RWPE1 (cell line): Measurements from ENCODE around the gene MUC16.

Experiments used
- CTCF ChIA-PET: fragments of 350-600 bp; sonication (Branson Sonifier 250); formaldehyde crosslinking; extraction: SDS; loops from one replicate; lab custom pipeline; 2021; lab: Yijun Ruan, JAX
- POLR2A ChIA-PET: fragments of 400-600 bp; formaldehyde crosslinking; extraction: SDS; loops from one replicate; lab custom pipeline; 2020; ENCODE audit warnings: antibody characterized with exemption; ENCODE audit not compliant: low non-redundant PET; lab: Yijun Ruan, JAX
- DNase-seq: peaks from one replicate; pipeline ENCODE4 v3.0.0; 2012; ENCODE audit warnings: low spot score
- H3K27ac ChIP-seq: fragments of 450-650 bp; 2 replicates; pipeline ENCODE4 v1.5.1; 2017
- CTCF ChIP-seq: fragments of 450-650 bp; conservative IDR thresholded peaks from 2 replicates; pipeline ENCODE4 v1.5.1; 2017; ENCODE audit warnings: low read depth, mild to moderate bottlenecking

The MUC16 gene

GRCh38 chr19:9010693-9011092 is 484 bp upstream of the MUC16 start:
- DNase-seq, result no peak
- POLR2A ChIA-PET, result no interaction called here
- CTCF ChIA-PET, result interaction anchor here (1.1 kb wide), 1 partner anchor 42 kb away, joined by 3 read pairs; no protein-coding TSS in a partner anchor
- TF ChIP-seq CTCF, result no peak
- H3K27ac ChIP-seq, result no peak overlapping the region

GRCh38 chr19:9009431-9009830 is 778 bp downstream of the MUC16 start:
- POLR2A ChIA-PET, result no interaction called here
- no peak for DNase-seq
- H3K27ac ChIP-seq, result no peak overlapping the region
- no peak for TF ChIP-seq CTCF
- CTCF ChIA-PET, result interaction anchor here (0.6 to 1.1 kb wide), 2 partner anchors 42 to 43 kb away, joined by 3 read pairs; no protein-coding TSS in a partner anchor

GRCh38 chr19:9008667-9009066 is 1.5 kb downstream of the MUC16 start:
- no peak for TF ChIP-seq CTCF
- H3K27ac ChIP-seq, result no peak overlapping the region
- CTCF ChIA-PET, result no interaction called here
- DNase-seq, result no peak
- POLR2A ChIA-PET, result no interaction called here

- no peak for DNase-seq
- ChIA-PET CTCF (no interaction called here), POLR2A (no interaction called here)
- no peak for TF ChIP-seq CTCF
- no peak overlapping the region for H3K27ac ChIP-seq
Observed at GRCh38 chr19:9000933-9001332, 9.3 kb downstream of the MUC16 start.

GRCh38 chr19:8988204-8988603 is 22.0 kb downstream of the MUC16 start:
- no peak for DNase-seq
- ChIA-PET CTCF (interaction anchor here (0.6 to 1.2 kb wide), 3 partner anchors 66 to 294 kb away, joined by 3 read pairs; no protein-coding TSS in a partner anchor), POLR2A (no interaction called here)
- H3K27ac ChIP-seq, result no peak overlapping the region
- TF ChIP-seq CTCF, result no peak

- ChIA-PET CTCF (no interaction called here), POLR2A (no interaction called here)
- no peak for DNase-seq
- no peak for TF ChIP-seq CTCF
- H3K27ac ChIP-seq, result no peak overlapping the region
Observed at GRCh38 chr19:8986296-8986695, 23.9 kb downstream of the MUC16 start.
